ENCODE data around the gene NFXL1.

GRCh38 chr4:47907089-47907646, 7.2 kb downstream of the NFXL1 start:
- TF ChIP-seq POLR2A (IDR thresholded peaks at IDR 0.05; ENCODE audit: low read depth, low read length) (no peak), TAF1 (IDR thresholded peaks at IDR 0.05; ENCODE audit: borderline replicate concordance, low read depth, low read length) (no peak), POLR2AphosphoS5 (IDR thresholded peaks at IDR 0.05; ENCODE audit: low read depth, low read length) (no peak)
